H9 (cell line): ENCODE measurements around the gene SIGLEC14. TPM values are rescaled to one million over a fixed set of nuclear protein-coding genes. Genes with fewer than 3 reads are reported as not detected.

Experiments
- DNase-seq: peaks from one replicate; pipeline ENCODE4 v3.0.0-alpha.2; 2017
- H2AFZ ChIP-seq: one replicate; pipeline ENCODE4 v1.6.1; 2013; ENCODE audit warnings: mild to moderate bottlenecking, low read length, control low read depth, moderate library complexity
- H2AK5ac ChIP-seq: 2 replicates; pipeline ENCODE4 v1.6.1; 2013; ENCODE audit warnings: low read length, control low read depth, mixed read lengths; ENCODE audit not compliant: insufficient read length
- H2BK120ac ChIP-seq: one replicate; pipeline ENCODE4 v1.6.1; 2013; ENCODE audit warnings: low read depth, mild to moderate bottlenecking, low read length, control low read depth, inconsistent platforms; ENCODE audit not compliant: poor library complexity, severe bottlenecking
- H2BK12ac ChIP-seq: 2 replicates; pipeline ENCODE4 v1.6.1; 2013; ENCODE audit warnings: low read length, control low read depth, mixed read lengths, low read depth; ENCODE audit not compliant: insufficient read length
- H2BK15ac ChIP-seq: 2 replicates; pipeline ENCODE4 v1.6.1; 2013; ENCODE audit warnings: low read depth, low read length, control low read depth
- H2BK20ac ChIP-seq: one replicate; pipeline ENCODE4 v1.6.1; 2013; ENCODE audit warnings: low read depth, mild to moderate bottlenecking, low read length, control low read depth, inconsistent platforms; ENCODE audit not compliant: poor library complexity, severe bottlenecking
- H2BK5ac ChIP-seq: 2 replicates; pipeline ENCODE4 v1.6.1; 2013; ENCODE audit warnings: low read length, control low read depth, mixed read lengths; ENCODE audit not compliant: insufficient read length
- H3K14ac ChIP-seq: 2 replicates; pipeline ENCODE4 v1.6.1; 2013; ENCODE audit warnings: low read length, control low read depth; ENCODE audit not compliant: insufficient read depth
- H3K18ac ChIP-seq: 2 replicates; pipeline ENCODE4 v1.6.1; 2013; ENCODE audit warnings: low read depth, mild to moderate bottlenecking, mixed read lengths, low read length, control low read depth; ENCODE audit not compliant: insufficient read length
- H3K23ac ChIP-seq: 2 replicates; pipeline ENCODE4 v1.6.1; 2013; ENCODE audit warnings: low read length, control low read depth, mixed read lengths, low read depth; ENCODE audit not compliant: insufficient read length
- H3K23me2 ChIP-seq: 2 replicates; pipeline ENCODE4 v1.6.1; 2013; ENCODE audit warnings: low read depth, mild to moderate bottlenecking, mixed read lengths, low read length, control low read depth; ENCODE audit not compliant: insufficient read length, poor library complexity, severe bottlenecking
- H3K27ac ChIP-seq: 2 replicates; pipeline ENCODE4 v1.5.1; 2013; ENCODE audit warnings: low read length, control low read depth, mixed read lengths, low read depth; ENCODE audit not compliant: insufficient read length
- H3K27me3 ChIP-seq: 2 replicates; pipeline ENCODE4 v1.6.1; 2013; ENCODE audit warnings: low read length, control low read depth, inconsistent platforms; ENCODE audit not compliant: insufficient read depth
- H3K4ac ChIP-seq: 2 replicates; pipeline ENCODE4 v1.6.1; 2013; ENCODE audit warnings: low read depth, mild to moderate bottlenecking, control low read depth, inconsistent platforms, low read length, moderate library complexity
- H3K4me1 ChIP-seq: 2 replicates; pipeline ENCODE4 v1.6.1; 2013; ENCODE audit warnings: low read length, control low read depth, inconsistent platforms; ENCODE audit not compliant: insufficient read depth
- H3K4me2 ChIP-seq: 2 replicates; pipeline ENCODE4 v1.6.1; 2013; ENCODE audit warnings: low read length, control low read depth, mixed read lengths; ENCODE audit not compliant: insufficient read length, insufficient read depth
- H3K56ac ChIP-seq: 2 replicates; pipeline ENCODE4 v1.6.1; 2013; ENCODE audit warnings: low read depth, mild to moderate bottlenecking, mixed read lengths, low read length, control low read depth; ENCODE audit not compliant: insufficient read length
- H3K79me1 ChIP-seq: 2 replicates; pipeline ENCODE4 v1.6.1; 2013; ENCODE audit warnings: low read depth, mild to moderate bottlenecking, moderate library complexity, low read length, control low read depth, inconsistent platforms; ENCODE audit not compliant: insufficient read depth, poor library complexity, severe bottlenecking
- H3K79me2 ChIP-seq: 2 replicates; pipeline ENCODE4 v1.6.1; 2013; ENCODE audit warnings: low read length, control low read depth, inconsistent platforms; ENCODE audit not compliant: insufficient read depth
- H3K9ac ChIP-seq: 2 replicates; pipeline ENCODE4 v1.6.1; 2013; ENCODE audit warnings: low read length, control low read depth, mixed read lengths; ENCODE audit not compliant: insufficient read length; ENCODE audit errors: extremely low read depth
- H3K9me3 ChIP-seq: one replicate; pipeline ENCODE4 v1.6.1; 2013; ENCODE audit warnings: low read depth, low read length, inconsistent platforms; ENCODE audit not compliant: control insufficient read depth
- H3T11ph ChIP-seq: one replicate; pipeline ENCODE4 v1.6.1; 2013; ENCODE audit warnings: mild to moderate bottlenecking, low read length, control low read depth, inconsistent platforms
- H4K20me1 ChIP-seq: one replicate; pipeline ENCODE4 v1.6.1; 2013; ENCODE audit not compliant: control insufficient read depth, insufficient read length, insufficient read depth
- H4K5ac ChIP-seq: 2 replicates; pipeline ENCODE4 v1.6.1; 2013; ENCODE audit warnings: low read depth, mild to moderate bottlenecking, mixed read lengths, low read length, control low read depth; ENCODE audit not compliant: insufficient read length
- H4K8ac ChIP-seq: replicated peaks from 2 replicates; pipeline ENCODE4 v1.6.1; 2013; ENCODE audit warnings: low read length, control low read depth, mixed read lengths, low read depth; ENCODE audit not compliant: insufficient read length
- H4K91ac ChIP-seq: 2 replicates; pipeline ENCODE4 v1.6.1; 2013; ENCODE audit warnings: low read depth, mild to moderate bottlenecking, moderate library complexity, mixed read lengths, low read length, control low read depth; ENCODE audit not compliant: insufficient read length
- H3K27ac Mint-ChIP-seq, 3 experiments: 2 replicates in 2 of 3; 3 replicates in 1 of 3; pipeline ENCODE4 v1.8.0; 2020 to 2021; ENCODE audit warnings: mixed read lengths in 3 of 3, mild to moderate bottlenecking in 1 of 3, moderate library complexity in 1 of 3
- H3K27me3 Mint-ChIP-seq: 2 replicates; pipeline ENCODE4 v1.8.0; 2021; ENCODE audit warnings: low read depth, mild to moderate bottlenecking, moderate library complexity, mixed read lengths
- H3K36me3 Mint-ChIP-seq, 3 experiments: 2 replicates in 2 of 3; 3 replicates in 1 of 3; pipeline ENCODE4 v1.8.0; 2020 to 2021; ENCODE audit warnings: low read depth in 3 of 3, mixed read lengths in 3 of 3; ENCODE audit not compliant: insufficient read depth in 1 of 3
- H3K4me1 Mint-ChIP-seq, 2 experiments: 2 replicates each; pipeline ENCODE4 v1.8.0; 2020; ENCODE audit warnings: mixed read lengths in 2 of 2
- H3K4me3 Mint-ChIP-seq, 2 experiments: 2 replicates in 1 of 2; 3 replicates in 1 of 2; pipeline ENCODE4 v1.8.0; 2020 to 2021; ENCODE audit warnings: mild to moderate bottlenecking in 2 of 2, mixed read lengths in 2 of 2, moderate library complexity in 1 of 2
- H3K9me3 Mint-ChIP-seq, 2 experiments: 2 replicates in 1 of 2; 3 replicates in 1 of 2; pipeline ENCODE4 v1.8.0; 2020; ENCODE audit warnings: mild to moderate bottlenecking in 2 of 2, mixed read lengths in 2 of 2, moderate library complexity in 1 of 2
- CTCF ChIP-seq: fragments of 200-600 bp; sonication (generic); conservative IDR thresholded peaks from 3 replicates; pipeline ENCODE4 v1.8.0; 2021; ENCODE audit warnings: antibody characterized with exemption, mild to moderate bottlenecking
- WGBS: extraction: QIAGEN DNeasy Blood & Tissue Kit; methylation state at CpG from one replicate; pipeline ENCODE4 v1.1.7; 2013; ENCODE audit warnings: missing lambda C conversion rate, low lambda C conversion rate, mixed read lengths; ENCODE audit not compliant: insufficient read length; ENCODE audit errors: extremely low coverage; 5-methylcytosine and 5-hydroxymethylcytosine counted together
- total RNA-seq: library from RNA; stranded (reverse); gene quantifications from 2 replicates; pipeline ENCODE4 v1.2.1, GENCODE V29; 2021

SIGLEC14 gene
- total RNA-seq, 1 experiment from 2014 or later, result not detected

GRCh38 chr19:51660975-51661600 lies 14.5 kb upstream of the SIGLEC14 start:
- no CpG with 5 or more reads among the region's 10 CpGs for WGBS
- no peak overlapping the region for H3K27ac Mint-ChIP-seq
- no peak overlapping the region for H3T11ph ChIP-seq

More at GRCh38 chr19:51660975-51661600, 14.5 kb upstream of the SIGLEC14 start:
- Histone ChIP-seq H3K9ac (no peak overlapping the region), H3K79me1 (no peaks in the 10 kb centered on the region), H3K14ac (no peak overlapping the region), H3K27me3 (no peaks in the 10 kb centered on the region), H3K4ac (no peak overlapping the region), H3K18ac (no peak overlapping the region), H4K8ac (no peak overlapping the region), H2BK15ac (no peak overlapping the region), H4K5ac (no peak overlapping the region), H4K20me1 (no peaks in the 10 kb centered on the region), H3K56ac (no peak overlapping the region), H3K27ac (no peak overlapping the region), H2AFZ (no peak overlapping the region), H4K91ac (no peak overlapping the region), H2BK20ac (no peak overlapping the region), H3K79me2 (no peaks in the 10 kb centered on the region), H2BK12ac (no peak overlapping the region), H2BK120ac (no peak overlapping the region), H3K4me2 (no peak overlapping the region), H2BK5ac (no peak overlapping the region), H3K23me2 (no peaks in the 10 kb centered on the region), H3K9me3 (no peaks in the 10 kb centered on the region), H3K23ac (no peak overlapping the region), H3K4me1 (no peaks in the 10 kb centered on the region), H2AK5ac (no peak overlapping the region)
- H3K4me3 Mint-ChIP-seq, result no peak overlapping the region
- DNase-seq, result peak; percentile 74
- H3K27me3 Mint-ChIP-seq, result peaks cover 28% of the 10 kb centered on the region
- H3K9me3 Mint-ChIP-seq, result peaks cover 9 to 37% of the 10 kb centered on the region in 2 experiments
- peaks cover 0 to 4% of the 10 kb centered on the region in 2 experiments; a peak in 1 of 4 replicates for H3K4me1 Mint-ChIP-seq
- H3K36me3 Mint-ChIP-seq, result peaks cover 0 to 2% (median 0%) of the 10 kb centered on the region in 3 experiments; a peak in 3 of 7 replicates
- peak; percentile 73 for TF ChIP-seq CTCF
